ENCODE measurements around the gene OR2T27.
"Not testable (repeated sequence)": the region's sequence is repeated elsewhere in the genome, so short reads cannot be mapped to it uniquely, and the experiment has no call there.

- TF ChIP-seq CTCF (IDR thresholded peaks at IDR 0.05 in 2 of 3, conservative IDR thresholded peaks at IDR 0.05 in 1 of 3; ENCODE audit: borderline replicate concordance in 1 of 3, insufficient read depth in 1 of 3, low read depth in 2 of 3, low read length in 2 of 3); YY1 (IDR thresholded peaks at IDR 0.05; ENCODE audit: extremely low read depth, insufficient replicate concordance, low read depth, low read length); MAX (IDR thresholded peaks at IDR 0.05); EZH2 (IDR thresholded peaks at IDR 0.05); POLR2AphosphoS5 (IDR thresholded peaks at IDR 0.05; ENCODE audit: low read depth, low read length); SP1 (IDR thresholded peaks at IDR 0.05; ENCODE audit: low read depth); ATF3 (IDR thresholded peaks at IDR 0.05); CEBPB (IDR thresholded peaks at IDR 0.05; ENCODE audit: low read depth); TCF7L2 (IDR thresholded peaks at IDR 0.05; ENCODE audit: borderline replicate concordance, extremely low read depth, insufficient read depth, insufficient read length); RAD21 (IDR thresholded peaks at IDR 0.05; ENCODE audit: low read depth); ZNF274 (IDR thresholded peaks at IDR 0.05; ENCODE audit: low read depth, low read length): not testable (repeated sequence)
These were observed 14.4 kb downstream of the OR2T27 start for GRCh38 chr1:248640906-248641305.

Data from HCT116 (cell line).